Measurements from ENCODE around the gene MASP1.

GRCh38 chr3:187322291-187322690, 30.8 kb upstream of the MASP1 start:
- TF ChIP-seq CTCF (conservative IDR thresholded peaks at IDR 0.05 in 1 of 2, IDR thresholded peaks at IDR 0.05 in 1 of 2; ENCODE audit: low read depth in 1 of 2, low read length in 2 of 2), result no peak
- no peak for TF ChIP-seq EZH2 (IDR thresholded peaks at IDR 0.05; ENCODE audit: low read length, missing control alignments)

All from fibroblast of lung (primary cell).